WTC11 (cell line): Measurements from ENCODE around the gene STOM.

Source experiments
- CREM ChIP-seq: sonication (generic); formaldehyde crosslinking; IDR thresholded peaks from 2 replicates; pipeline ENCODE4 v1.8.1; 2022; ENCODE audit warnings: mild to moderate bottlenecking, missing genetic modification reagents, moderate library complexity
- FOXJ3 ChIP-seq: sonication (generic); formaldehyde crosslinking; IDR thresholded peaks from 2 replicates; pipeline ENCODE4 v1.9.0; 2021; ENCODE audit warnings: missing genetic modification reagents, mild to moderate bottlenecking, borderline replicate concordance
- MLX ChIP-seq: sonication (generic); formaldehyde crosslinking; IDR thresholded peaks from 2 replicates; pipeline ENCODE4 v1.8.1; 2023; ENCODE audit warnings: mild to moderate bottlenecking, missing genetic modification reagents, moderate library complexity
- MYBL2 ChIP-seq: sonication (generic); formaldehyde crosslinking; IDR thresholded peaks from 2 replicates; pipeline ENCODE4 v1.8.1; 2023; ENCODE audit warnings: mild to moderate bottlenecking, moderate library complexity, missing genetic modification reagents
- NFATC4 ChIP-seq: fragments of 250-450 bp; sonication (Bioruptor Pico); IDR thresholded peaks from 2 replicates; pipeline ENCODE4 v1.9.0; 2021; ENCODE audit warnings: mild to moderate bottlenecking
- NFE2L1 ChIP-seq: sonication (generic); formaldehyde crosslinking; IDR thresholded peaks from 2 replicates; pipeline ENCODE4 v1.8.1; 2023; ENCODE audit warnings: missing genetic modification reagents
- PRDM15 ChIP-seq: sonication (generic); formaldehyde crosslinking; IDR thresholded peaks from 2 replicates; pipeline ENCODE4 v1.8.0; 2022; ENCODE audit warnings: missing genetic modification reagents
- PRRX2 ChIP-seq: fragments of 250-450 bp; sonication (Bioruptor Pico); IDR thresholded peaks from 2 replicates; pipeline ENCODE4 v1.8.0; 2021; ENCODE audit warnings: mild to moderate bottlenecking
- SP1 ChIP-seq: sonication (generic); formaldehyde crosslinking; conservative IDR thresholded peaks from 2 replicates; pipeline ENCODE4 v1.8.1; 2022; ENCODE audit warnings: missing genetic modification reagents
- USF2 ChIP-seq: sonication (generic); formaldehyde crosslinking; IDR thresholded peaks from 2 replicates; pipeline ENCODE4 v1.8.1; 2023; ENCODE audit warnings: mild to moderate bottlenecking, missing genetic modification reagents, moderate library complexity
- TF ChIP-seq, protein P1 (sequence below): fragments of 200-600 bp; IDR thresholded peaks from 2 replicates; pipeline ENCODE4 v1.8.0; 2022; ENCODE audit warnings: antibody characterized with exemption
- TF ChIP-seq, protein P2 (sequence below): sonication (generic); formaldehyde crosslinking; IDR thresholded peaks from 2 replicates; pipeline ENCODE4 v1.8.1; 2023; ENCODE audit warnings: mild to moderate bottlenecking, missing genetic modification reagents
- TF ChIP-seq, protein P3 (sequence below): sonication (generic); formaldehyde crosslinking; IDR thresholded peaks from 2 replicates; pipeline ENCODE4 v1.8.0; 2022; ENCODE audit warnings: mild to moderate bottlenecking, missing genetic modification reagents
- TF ChIP-seq, protein P4 (sequence below): sonication (generic); formaldehyde crosslinking; IDR thresholded peaks from 2 replicates; pipeline ENCODE4 v1.8.0; 2022; ENCODE audit warnings: mild to moderate bottlenecking, missing genetic modification reagents

DNA sequence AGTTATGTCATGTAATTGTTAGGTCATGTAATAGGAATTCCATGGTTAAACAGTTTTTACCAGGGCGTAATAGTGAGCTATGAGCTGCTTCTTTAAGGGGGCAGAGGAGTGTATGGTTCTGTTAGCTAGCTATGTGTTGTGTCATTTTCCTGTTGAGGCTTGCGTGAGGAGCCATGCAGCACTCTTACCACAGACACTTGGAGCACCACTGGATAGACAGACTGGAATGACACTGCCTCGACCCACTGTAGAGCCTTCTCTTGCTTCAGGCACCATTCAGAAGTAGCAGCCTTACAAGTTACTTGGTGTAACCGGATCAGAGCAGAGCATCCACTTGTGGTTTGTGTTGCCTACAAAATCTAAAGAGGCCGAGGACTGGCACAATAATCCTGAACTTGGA is 28.3 kb upstream of the STOM start:
- TF ChIP-seq SP1 (CRISPR knock-in tag) = no peak
- TF ChIP-seq, protein P1, sequence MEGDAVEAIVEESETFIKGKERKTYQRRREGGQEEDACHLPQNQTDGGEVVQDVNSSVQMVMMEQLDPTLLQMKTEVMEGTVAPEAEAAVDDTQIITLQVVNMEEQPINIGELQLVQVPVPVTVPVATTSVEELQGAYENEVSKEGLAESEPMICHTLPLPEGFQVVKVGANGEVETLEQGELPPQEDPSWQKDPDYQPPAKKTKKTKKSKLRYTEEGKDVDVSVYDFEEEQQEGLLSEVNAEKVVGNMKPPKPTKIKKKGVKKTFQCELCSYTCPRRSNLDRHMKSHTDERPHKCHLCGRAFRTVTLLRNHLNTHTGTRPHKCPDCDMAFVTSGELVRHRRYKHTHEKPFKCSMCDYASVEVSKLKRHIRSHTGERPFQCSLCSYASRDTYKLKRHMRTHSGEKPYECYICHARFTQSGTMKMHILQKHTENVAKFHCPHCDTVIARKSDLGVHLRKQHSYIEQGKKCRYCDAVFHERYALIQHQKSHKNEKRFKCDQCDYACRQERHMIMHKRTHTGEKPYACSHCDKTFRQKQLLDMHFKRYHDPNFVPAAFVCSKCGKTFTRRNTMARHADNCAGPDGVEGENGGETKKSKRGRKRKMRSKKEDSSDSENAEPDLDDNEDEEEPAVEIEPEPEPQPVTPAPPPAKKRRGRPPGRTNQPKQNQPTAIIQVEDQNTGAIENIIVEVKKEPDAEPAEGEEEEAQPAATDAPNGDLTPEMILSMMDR = no peak
- TF ChIP-seq, protein P2, sequence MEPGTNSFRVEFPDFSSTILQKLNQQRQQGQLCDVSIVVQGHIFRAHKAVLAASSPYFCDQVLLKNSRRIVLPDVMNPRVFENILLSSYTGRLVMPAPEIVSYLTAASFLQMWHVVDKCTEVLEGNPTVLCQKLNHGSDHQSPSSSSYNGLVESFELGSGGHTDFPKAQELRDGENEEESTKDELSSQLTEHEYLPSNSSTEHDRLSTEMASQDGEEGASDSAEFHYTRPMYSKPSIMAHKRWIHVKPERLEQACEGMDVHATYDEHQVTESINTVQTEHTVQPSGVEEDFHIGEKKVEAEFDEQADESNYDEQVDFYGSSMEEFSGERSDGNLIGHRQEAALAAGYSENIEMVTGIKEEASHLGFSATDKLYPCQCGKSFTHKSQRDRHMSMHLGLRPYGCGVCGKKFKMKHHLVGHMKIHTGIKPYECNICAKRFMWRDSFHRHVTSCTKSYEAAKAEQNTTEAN = no peak
- TF ChIP-seq, protein P3, sequence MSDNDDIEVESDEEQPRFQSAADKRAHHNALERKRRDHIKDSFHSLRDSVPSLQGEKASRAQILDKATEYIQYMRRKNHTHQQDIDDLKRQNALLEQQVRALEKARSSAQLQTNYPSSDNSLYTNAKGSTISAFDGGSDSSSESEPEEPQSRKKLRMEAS (CRISPR knock-in tag) = no peak
- TF ChIP-seq NFE2L1 (CRISPR knock-in tag) = no peak
- no peak for TF ChIP-seq MYBL2
- TF ChIP-seq PRDM15 = no peak
- TF ChIP-seq NFATC4 (CRISPR knock-in tag) = no peak
- TF ChIP-seq USF2 (CRISPR knock-in tag) = no peak
- TF ChIP-seq, protein P4, sequence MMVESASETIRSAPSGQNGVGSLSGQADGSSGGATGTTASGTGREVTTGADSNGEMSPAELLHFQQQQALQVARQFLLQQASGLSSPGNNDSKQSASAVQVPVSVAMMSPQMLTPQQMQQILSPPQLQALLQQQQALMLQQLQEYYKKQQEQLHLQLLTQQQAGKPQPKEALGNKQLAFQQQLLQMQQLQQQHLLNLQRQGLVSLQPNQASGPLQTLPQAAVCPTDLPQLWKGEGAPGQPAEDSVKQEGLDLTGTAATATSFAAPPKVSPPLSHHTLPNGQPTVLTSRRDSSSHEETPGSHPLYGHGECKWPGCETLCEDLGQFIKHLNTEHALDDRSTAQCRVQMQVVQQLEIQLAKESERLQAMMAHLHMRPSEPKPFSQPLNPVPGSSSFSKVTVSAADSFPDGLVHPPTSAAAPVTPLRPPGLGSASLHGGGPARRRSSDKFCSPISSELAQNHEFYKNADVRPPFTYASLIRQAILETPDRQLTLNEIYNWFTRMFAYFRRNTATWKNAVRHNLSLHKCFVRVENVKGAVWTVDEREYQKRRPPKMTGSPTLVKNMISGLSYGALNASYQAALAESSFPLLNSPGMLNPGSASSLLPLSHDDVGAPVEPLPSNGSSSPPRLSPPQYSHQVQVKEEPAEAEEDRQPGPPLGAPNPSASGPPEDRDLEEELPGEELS (CRISPR knock-in tag) = no peak
- TF ChIP-seq CREM (CRISPR knock-in tag) = no peak
- no peak for TF ChIP-seq PRRX2 (CRISPR knock-in tag)
- no peak for TF ChIP-seq FOXJ3 (CRISPR knock-in tag)
- TF ChIP-seq MLX (CRISPR knock-in tag) = no peak
